Liver (tissue), 9 donors: ENCODE results near the gene SGMS1. TPM values are rescaled to one million over a fixed set of nuclear protein-coding genes. Genes with fewer than 3 reads are reported as not detected.

Source experiments
- DNase-seq: peaks from one replicate; pipeline ENCODE4 v3.0.0-alpha.2; 2017; ENCODE audit warnings: low spot score
- H3K27ac ChIP-seq, 2 donors: one replicate each; pipeline ENCODE4 v1.7.0; 2013; ENCODE audit warnings: inconsistent platforms in 2 of 2, low read length in 2 of 2, control low read depth in 1 of 2, low read depth in 1 of 2, mild to moderate bottlenecking in 1 of 2
- H3K27me3 ChIP-seq, 4 donors: one replicate each; pipeline versions ENCODE4 v1.6.1 to v1.7.0; 2013; ENCODE audit warnings: low read length in 3 of 4, inconsistent platforms in 1 of 4, mild to moderate bottlenecking in 1 of 4, moderate library complexity in 1 of 4; ENCODE audit not compliant: control insufficient read depth in 4 of 4, insufficient read depth in 4 of 4
- H3K36me3 ChIP-seq, 4 donors: one replicate each; pipeline versions ENCODE4 v1.6.1 to v1.7.0; 2013; ENCODE audit warnings: low read length in 3 of 4, mild to moderate bottlenecking in 3 of 4, low read depth in 1 of 4, moderate library complexity in 1 of 4; ENCODE audit not compliant: control insufficient read depth in 4 of 4, insufficient read depth in 3 of 4
- H3K4me1 ChIP-seq, 4 donors: one replicate each; pipeline versions ENCODE4 v1.6.1 to v1.7.0; 2013; ENCODE audit warnings: low read length in 3 of 4, mild to moderate bottlenecking in 3 of 4, moderate library complexity in 1 of 4; ENCODE audit not compliant: control insufficient read depth in 4 of 4, insufficient read depth in 4 of 4
- H3K4me3 ChIP-seq, 3 donors: one replicate each; pipeline versions ENCODE4 v1.6.1 to v1.7.0; 2013; ENCODE audit warnings: low read length in 3 of 3, control low read depth in 1 of 3, low read depth in 1 of 3, mild to moderate bottlenecking in 1 of 3
- H3K9ac ChIP-seq, 2 donors: one replicate each; pipeline ENCODE4 v1.7.0; 2013; ENCODE audit warnings: low read length in 2 of 2, mild to moderate bottlenecking in 2 of 2, moderate library complexity in 2 of 2, control low read depth in 1 of 2, low read depth in 1 of 2
- H3K9me3 ChIP-seq, 4 donors: one replicate each; pipeline versions ENCODE4 v1.6.1 to v1.7.0; 2013; ENCODE audit warnings: low read length in 3 of 4; ENCODE audit not compliant: control insufficient read depth in 4 of 4
- EGR1 ChIP-seq, 2 donors: IDR thresholded peaks; 2 replicates each; pipeline ENCODE4 v1.6.1; 2016 to 2018; ENCODE audit warnings: antibody characterized with exemption in 2 of 2, low read depth in 2 of 2
- FOXA1 ChIP-seq: IDR thresholded peaks from 2 replicates; pipeline ENCODE4 v1.6.1; 2016; ENCODE audit warnings: antibody characterized with exemption
- FOXA2 ChIP-seq: IDR thresholded peaks from 2 replicates; pipeline ENCODE4 v1.6.1; 2016; ENCODE audit warnings: antibody characterized with exemption
- GABPA ChIP-seq, 2 donors: IDR thresholded peaks in 1 of 2; conservative IDR thresholded peaks in 1 of 2; 2 replicates each; pipeline ENCODE4 v1.6.1; 2016; ENCODE audit warnings: antibody characterized with exemption in 2 of 2, mild to moderate bottlenecking in 1 of 2, moderate library complexity in 1 of 2
- HNF4A ChIP-seq, 2 donors: conservative IDR thresholded peaks; 2 replicates each; pipeline ENCODE4 v1.6.1; 2016; ENCODE audit warnings: antibody characterized with exemption in 2 of 2, mild to moderate bottlenecking in 2 of 2
- HNF4G ChIP-seq: IDR thresholded peaks from 2 replicates; pipeline ENCODE4 v1.6.1; 2016; ENCODE audit warnings: antibody characterized with exemption
- JUND ChIP-seq, 2 donors: IDR thresholded peaks; 2 replicates each; pipeline ENCODE4 v1.6.1; 2016; ENCODE audit warnings: antibody characterized with exemption in 2 of 2
- NR2F2 ChIP-seq: IDR thresholded peaks from 2 replicates; pipeline ENCODE4 v1.6.1; 2016; ENCODE audit warnings: antibody characterized with exemption
- RAD21 ChIP-seq, 2 donors: IDR thresholded peaks; 2 replicates each; pipeline ENCODE4 v1.6.1; 2016; ENCODE audit warnings: antibody characterized with exemption in 2 of 2, mild to moderate bottlenecking in 2 of 2
- REST ChIP-seq: IDR thresholded peaks from 2 replicates; pipeline ENCODE4 v1.6.1; 2016; ENCODE audit warnings: antibody characterized with exemption, mild to moderate bottlenecking
- RXRA ChIP-seq, 2 donors: IDR thresholded peaks; 2 replicates each; pipeline ENCODE4 v1.6.1; 2017 to 2018; ENCODE audit warnings: antibody characterized with exemption in 2 of 2, mild to moderate bottlenecking in 1 of 2
- SP1 ChIP-seq: IDR thresholded peaks from 2 replicates; pipeline ENCODE4 v1.6.1; 2018; ENCODE audit warnings: antibody characterized with exemption, mild to moderate bottlenecking
- TAF1 ChIP-seq: conservative IDR thresholded peaks from 2 replicates; pipeline ENCODE4 v1.6.1; 2016; ENCODE audit warnings: antibody characterized with exemption, mild to moderate bottlenecking
- YY1 ChIP-seq: IDR thresholded peaks from 2 replicates; pipeline ENCODE4 v1.6.1; 2016; ENCODE audit warnings: antibody characterized with exemption, mild to moderate bottlenecking
- WGBS: extraction: QIAGEN DNeasy Blood & Tissue Kit; methylation state at CpG from one replicate; pipeline ENCODE4 v1.1.7; 2013; 5-methylcytosine and 5-hydroxymethylcytosine counted together
- polyA plus RNA-seq, 2 donors: library from polyadenylated mRNA; stranded (reverse) in 1 of 2; unstranded in 1 of 2; fragments of 200-250 nt in 1 of 2; fragments of >200 nt in 1 of 2; fragmentation: Nextera tagmentation in 1 of 2; extraction: Ambion mirVana in 1 of 2; gene quantifications; one replicate each; pipeline versions ENCODE4 v1.2.1 to v1.2.3, GENCODE V29; 2013 to 2015
- total RNA-seq, 2 donors: library from RNA; depleted of rRNA; stranded (reverse); fragments of >200 nt; gene quantifications; one replicate each; pipeline ENCODE4 v1.2.3, GENCODE V29; 2014
- TF ChIP-seq, protein P1 (sequence below): IDR thresholded peaks from 2 replicates; pipeline ENCODE4 v1.6.1; 2016; ENCODE audit warnings: antibody characterized with exemption
- TF ChIP-seq, protein P2 (sequence below): IDR thresholded peaks from 2 replicates; pipeline ENCODE4 v1.6.1; 2016; ENCODE audit warnings: antibody characterized with exemption
- TF ChIP-seq, protein P3 (sequence below): fragments of 150-350 bp; IDR thresholded peaks from 2 replicates; pipeline ENCODE4 v1.5.1; 2017; ENCODE audit warnings: improper control_type of control experiment, low read depth, low read length; ENCODE audit not compliant: missing input control
- TF ChIP-seq, protein P4 (sequence below): IDR thresholded peaks from 2 replicates; pipeline ENCODE4 v1.6.1; 2016; ENCODE audit warnings: antibody characterized with exemption
- donor health status: healthy.
- donor health status: healthy.
- donor health status: healthy.
- donor health status: healthy.
- donor health status: healthy.

Gene SGMS1
- total and polyA plus RNA-seq, 4 donors: 6.8 to 98.2 (median 21.1) TPM

DNA sequence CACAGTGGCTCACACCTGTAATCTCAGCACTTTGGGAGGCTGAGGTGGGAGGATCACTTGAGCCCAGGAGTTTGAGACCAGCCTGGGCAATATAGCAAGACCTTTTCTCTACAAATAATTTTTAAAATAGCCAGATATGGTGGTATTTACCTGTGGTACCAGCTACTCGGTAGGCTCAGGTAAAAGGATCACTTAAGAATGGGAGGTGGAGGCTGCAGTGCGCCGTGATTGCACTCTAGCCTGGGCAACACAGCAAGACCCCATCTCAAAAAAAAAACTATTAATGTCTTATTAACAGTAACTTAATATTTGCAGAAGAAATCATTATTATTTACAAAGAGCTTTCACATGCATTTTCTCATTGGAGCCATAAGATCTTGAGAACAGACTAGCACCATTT is 103.6 kb downstream of the SGMS1 start:
- Histone ChIP-seq H3K4me1 (peaks cover 0 to 7% (median 5%) of the 10 kb centered on the region in 4 donors), H3K9ac (no peak overlapping the region), H3K4me3 (no peak overlapping the region), H3K9me3 (no peaks in the 10 kb centered on the region), H3K36me3 (peaks cover 0 to 7% (median 0%) of the 10 kb centered on the region in 4 donors), H3K27ac (no peak overlapping the region), H3K27me3 (no peaks in the 10 kb centered on the region)
- TF ChIP-seq YY1 (no peak), FOXA2 (no peak), HNF4A (conservative IDR thresholded peaks at IDR 0.05) (no peak), JUND (IDR thresholded peaks at IDR 0.05) (no peak), EGR1 (IDR thresholded peaks at IDR 0.05; ENCODE audit: low read depth in 2 of 2) (no peak), NR2F2 (no peak), HNF4G (no peak), GABPA (IDR thresholded peaks at IDR 0.05 in 1 of 2, conservative IDR thresholded peaks at IDR 0.05 in 1 of 2) (no peak), RXRA (IDR thresholded peaks at IDR 0.05) (no peak), REST (no peak), SP1 (no peak), FOXA1 (no peak), RAD21 (IDR thresholded peaks at IDR 0.05) (no peak), TAF1 (no peak)
- TF ChIP-seq, protein P1, sequence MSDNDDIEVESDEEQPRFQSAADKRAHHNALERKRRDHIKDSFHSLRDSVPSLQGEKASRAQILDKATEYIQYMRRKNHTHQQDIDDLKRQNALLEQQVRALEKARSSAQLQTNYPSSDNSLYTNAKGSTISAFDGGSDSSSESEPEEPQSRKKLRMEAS: no peak
- TF ChIP-seq, protein P2, sequence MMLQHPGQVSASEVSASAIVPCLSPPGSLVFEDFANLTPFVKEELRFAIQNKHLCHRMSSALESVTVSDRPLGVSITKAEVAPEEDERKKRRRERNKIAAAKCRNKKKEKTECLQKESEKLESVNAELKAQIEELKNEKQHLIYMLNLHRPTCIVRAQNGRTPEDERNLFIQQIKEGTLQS: no peak
- TF ChIP-seq, protein P3, sequence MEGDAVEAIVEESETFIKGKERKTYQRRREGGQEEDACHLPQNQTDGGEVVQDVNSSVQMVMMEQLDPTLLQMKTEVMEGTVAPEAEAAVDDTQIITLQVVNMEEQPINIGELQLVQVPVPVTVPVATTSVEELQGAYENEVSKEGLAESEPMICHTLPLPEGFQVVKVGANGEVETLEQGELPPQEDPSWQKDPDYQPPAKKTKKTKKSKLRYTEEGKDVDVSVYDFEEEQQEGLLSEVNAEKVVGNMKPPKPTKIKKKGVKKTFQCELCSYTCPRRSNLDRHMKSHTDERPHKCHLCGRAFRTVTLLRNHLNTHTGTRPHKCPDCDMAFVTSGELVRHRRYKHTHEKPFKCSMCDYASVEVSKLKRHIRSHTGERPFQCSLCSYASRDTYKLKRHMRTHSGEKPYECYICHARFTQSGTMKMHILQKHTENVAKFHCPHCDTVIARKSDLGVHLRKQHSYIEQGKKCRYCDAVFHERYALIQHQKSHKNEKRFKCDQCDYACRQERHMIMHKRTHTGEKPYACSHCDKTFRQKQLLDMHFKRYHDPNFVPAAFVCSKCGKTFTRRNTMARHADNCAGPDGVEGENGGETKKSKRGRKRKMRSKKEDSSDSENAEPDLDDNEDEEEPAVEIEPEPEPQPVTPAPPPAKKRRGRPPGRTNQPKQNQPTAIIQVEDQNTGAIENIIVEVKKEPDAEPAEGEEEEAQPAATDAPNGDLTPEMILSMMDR: no peak
- TF ChIP-seq, protein P4, sequence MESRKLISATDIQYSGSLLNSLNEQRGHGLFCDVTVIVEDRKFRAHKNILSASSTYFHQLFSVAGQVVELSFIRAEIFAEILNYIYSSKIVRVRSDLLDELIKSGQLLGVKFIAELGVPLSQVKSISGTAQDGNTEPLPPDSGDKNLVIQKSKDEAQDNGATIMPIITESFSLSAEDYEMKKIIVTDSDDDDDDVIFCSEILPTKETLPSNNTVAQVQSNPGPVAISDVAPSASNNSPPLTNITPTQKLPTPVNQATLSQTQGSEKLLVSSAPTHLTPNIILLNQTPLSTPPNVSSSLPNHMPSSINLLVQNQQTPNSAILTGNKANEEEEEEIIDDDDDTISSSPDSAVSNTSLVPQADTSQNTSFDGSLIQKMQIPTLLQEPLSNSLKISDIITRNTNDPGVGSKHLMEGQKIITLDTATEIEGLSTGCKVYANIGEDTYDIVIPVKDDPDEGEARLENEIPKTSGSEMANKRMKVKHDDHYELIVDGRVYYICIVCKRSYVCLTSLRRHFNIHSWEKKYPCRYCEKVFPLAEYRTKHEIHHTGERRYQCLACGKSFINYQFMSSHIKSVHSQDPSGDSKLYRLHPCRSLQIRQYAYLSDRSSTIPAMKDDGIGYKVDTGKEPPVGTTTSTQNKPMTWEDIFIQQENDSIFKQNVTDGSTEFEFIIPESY: no peak
- WGBS: 99% methylated on average over 3 of the region's 3 CpGs
- DNase-seq: no peak
